ENCODE results near the gene RAB44. TPM values are rescaled to one million over a fixed set of nuclear protein-coding genes. Genes with fewer than 3 reads are reported as not detected.
A peak's percentile ranks its signal among the peaks of the same experiment; 100 is the strongest.

Gene RAB44
- total RNA-seq, 1 donor from 2014 or later: 0.95 TPM

DNA sequence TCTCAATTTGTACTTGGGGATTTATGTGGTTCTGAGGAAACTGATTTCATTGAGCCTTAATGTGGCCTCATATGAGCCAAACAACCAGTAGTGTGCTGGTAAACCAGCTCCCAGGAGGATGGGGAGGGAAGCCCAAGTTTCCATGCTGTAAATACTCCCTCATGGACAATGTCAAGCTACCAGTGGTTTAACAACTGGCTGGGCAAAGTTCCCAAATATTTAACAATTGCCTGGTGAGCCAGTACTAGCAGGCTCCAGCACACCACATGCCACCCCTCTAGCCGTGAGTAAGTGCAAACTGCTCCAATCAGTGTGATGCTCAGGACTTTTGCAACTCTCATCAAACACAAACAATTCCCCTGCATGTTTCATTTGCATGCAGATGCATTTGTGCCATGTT is 38.4 kb upstream of the RAB44 start:
- no peaks in the 10 kb centered on the region for H3K9me3 ChIP-seq
- peaks cover 12% of the 10 kb centered on the region for H3K4me1 ChIP-seq
- H3K27me3 ChIP-seq (ENCODE audit: low read depth): peaks cover 4% of the 10 kb centered on the region
- ATAC-seq (no peak), DNase-seq (no peak)
- H3K4me3 ChIP-seq: no peak overlapping the region
- no peaks in the 10 kb centered on the region for H3K36me3 ChIP-seq
- intact Hi-C loops (cut with DNase I): no loop called here
- TF ChIP-seq, protein P1, sequence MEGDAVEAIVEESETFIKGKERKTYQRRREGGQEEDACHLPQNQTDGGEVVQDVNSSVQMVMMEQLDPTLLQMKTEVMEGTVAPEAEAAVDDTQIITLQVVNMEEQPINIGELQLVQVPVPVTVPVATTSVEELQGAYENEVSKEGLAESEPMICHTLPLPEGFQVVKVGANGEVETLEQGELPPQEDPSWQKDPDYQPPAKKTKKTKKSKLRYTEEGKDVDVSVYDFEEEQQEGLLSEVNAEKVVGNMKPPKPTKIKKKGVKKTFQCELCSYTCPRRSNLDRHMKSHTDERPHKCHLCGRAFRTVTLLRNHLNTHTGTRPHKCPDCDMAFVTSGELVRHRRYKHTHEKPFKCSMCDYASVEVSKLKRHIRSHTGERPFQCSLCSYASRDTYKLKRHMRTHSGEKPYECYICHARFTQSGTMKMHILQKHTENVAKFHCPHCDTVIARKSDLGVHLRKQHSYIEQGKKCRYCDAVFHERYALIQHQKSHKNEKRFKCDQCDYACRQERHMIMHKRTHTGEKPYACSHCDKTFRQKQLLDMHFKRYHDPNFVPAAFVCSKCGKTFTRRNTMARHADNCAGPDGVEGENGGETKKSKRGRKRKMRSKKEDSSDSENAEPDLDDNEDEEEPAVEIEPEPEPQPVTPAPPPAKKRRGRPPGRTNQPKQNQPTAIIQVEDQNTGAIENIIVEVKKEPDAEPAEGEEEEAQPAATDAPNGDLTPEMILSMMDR (IDR thresholded peaks at IDR 0.05): no peak
- H3K27ac ChIP-seq: no peak overlapping the region

DNA sequence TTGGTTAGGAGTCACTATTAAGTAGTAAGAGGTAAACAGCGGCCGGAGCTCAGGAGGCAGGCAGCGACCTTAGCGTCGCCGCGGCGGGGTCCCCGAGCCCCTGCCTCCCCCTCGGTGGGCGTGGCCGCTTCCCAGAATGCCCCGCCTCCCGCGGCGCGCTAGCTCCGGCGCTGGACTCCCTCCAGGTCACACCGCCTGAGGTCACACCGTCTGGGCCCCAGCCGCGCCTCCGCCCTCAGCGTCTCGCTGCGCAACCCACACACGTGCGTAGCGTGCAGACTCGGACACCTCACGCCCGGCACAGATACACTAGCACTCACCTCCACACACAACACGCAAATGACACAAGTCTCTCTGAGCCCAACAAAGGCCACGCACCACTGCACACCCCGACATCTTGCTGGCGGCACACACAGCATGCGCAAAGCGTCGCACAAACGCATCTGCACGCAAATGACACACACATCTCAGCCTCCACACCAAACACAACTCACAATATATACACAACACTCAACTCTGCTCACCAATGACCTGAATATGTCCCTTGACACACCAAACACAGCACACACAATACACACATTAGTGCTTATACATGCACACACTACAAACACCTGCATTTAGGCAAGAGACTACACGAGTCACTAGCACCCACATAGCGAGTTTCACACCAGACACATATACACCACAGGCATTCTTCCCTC is 36.7 kb upstream of the RAB44 start:
- Histone ChIP-seq H3K27ac (no peak overlapping the region), H3K4me1 (peaks cover 12% of the 10 kb centered on the region), H3K27me3 (ENCODE audit: low read depth) (peaks cover 4% of the 10 kb centered on the region), H3K9me3 (no peaks in the 10 kb centered on the region), H3K4me3 (peak overlapping the region; percentile 25), H3K36me3 (no peaks in the 10 kb centered on the region)
- ATAC-seq (peak; percentile 90 to 91), DNase-seq (peak; percentile 79)
- TF ChIP-seq, protein P1 (IDR thresholded peaks at IDR 0.05): no peak
- intact Hi-C loops (cut with DNase I): no loop called here

DNA sequence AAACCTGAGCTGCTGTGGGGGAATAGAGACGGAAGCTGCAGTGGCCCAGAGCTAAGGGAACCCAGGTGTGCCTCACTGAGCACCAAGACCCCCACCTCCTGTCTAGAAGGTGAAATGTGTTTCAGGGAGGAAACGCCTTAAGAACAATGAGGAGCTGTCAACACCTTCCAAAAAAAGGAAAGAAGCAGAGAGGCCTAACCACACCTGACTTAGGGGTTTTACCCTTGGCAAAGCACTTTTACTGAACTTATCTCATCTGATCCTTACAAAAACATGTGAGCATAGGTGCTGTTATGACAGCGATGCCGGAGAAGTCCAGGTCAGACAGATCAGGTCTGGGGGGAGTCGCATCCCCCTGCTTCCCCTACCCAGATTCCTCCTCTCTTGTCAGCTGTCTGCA is 35.2 kb upstream of the RAB44 start:
- no peak for DNase-seq
- no peaks in the 10 kb centered on the region for H3K36me3 ChIP-seq
- H3K27me3 ChIP-seq (ENCODE audit: low read depth): peaks cover 4% of the 10 kb centered on the region
- TF ChIP-seq, protein P1 (IDR thresholded peaks at IDR 0.05): no peak
- no peak for ATAC-seq
- no peaks in the 10 kb centered on the region for H3K9me3 ChIP-seq
- peaks cover 25% of the 10 kb centered on the region for H3K4me1 ChIP-seq
- intact Hi-C loops (cut with DNase I): no loop called here
- H3K27ac ChIP-seq: no peak overlapping the region
- H3K4me3 ChIP-seq: no peak overlapping the region

DNA sequence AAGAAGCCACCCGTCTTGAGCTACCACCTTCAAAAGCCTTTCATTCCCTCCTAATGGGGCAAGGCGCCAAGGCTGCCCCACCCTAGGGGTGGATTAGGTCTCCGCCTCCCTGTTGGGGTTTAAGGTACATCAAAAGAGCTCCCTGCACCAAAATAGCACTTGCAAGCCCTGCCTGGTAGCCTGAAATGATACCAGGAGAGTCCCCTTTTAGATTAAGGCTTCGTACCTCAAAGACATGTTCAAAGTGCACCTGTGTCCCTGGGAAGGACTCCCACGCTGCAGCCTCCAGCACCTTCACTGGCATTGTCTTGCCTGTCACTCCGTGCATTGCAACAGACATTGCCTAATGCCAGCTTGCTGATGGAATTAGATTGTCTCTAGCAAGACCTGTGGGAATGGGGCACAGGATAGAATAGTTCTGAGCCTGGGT is 34.8 kb upstream of the RAB44 start:
- peaks cover 4% of the 10 kb centered on the region for H3K27me3 ChIP-seq (ENCODE audit: low read depth)
- peaks cover 30% of the 10 kb centered on the region for H3K4me1 ChIP-seq
- TF ChIP-seq, protein P1 (IDR thresholded peaks at IDR 0.05): no peak
- H3K36me3 ChIP-seq: no peaks in the 10 kb centered on the region
- no peak for ATAC-seq
- no peak overlapping the region for H3K27ac ChIP-seq
- no peaks in the 10 kb centered on the region for H3K9me3 ChIP-seq
- DNase-seq: no peak
- H3K4me3 ChIP-seq: no peak overlapping the region
- intact Hi-C loops (cut with DNase I): no loop called here

DNA sequence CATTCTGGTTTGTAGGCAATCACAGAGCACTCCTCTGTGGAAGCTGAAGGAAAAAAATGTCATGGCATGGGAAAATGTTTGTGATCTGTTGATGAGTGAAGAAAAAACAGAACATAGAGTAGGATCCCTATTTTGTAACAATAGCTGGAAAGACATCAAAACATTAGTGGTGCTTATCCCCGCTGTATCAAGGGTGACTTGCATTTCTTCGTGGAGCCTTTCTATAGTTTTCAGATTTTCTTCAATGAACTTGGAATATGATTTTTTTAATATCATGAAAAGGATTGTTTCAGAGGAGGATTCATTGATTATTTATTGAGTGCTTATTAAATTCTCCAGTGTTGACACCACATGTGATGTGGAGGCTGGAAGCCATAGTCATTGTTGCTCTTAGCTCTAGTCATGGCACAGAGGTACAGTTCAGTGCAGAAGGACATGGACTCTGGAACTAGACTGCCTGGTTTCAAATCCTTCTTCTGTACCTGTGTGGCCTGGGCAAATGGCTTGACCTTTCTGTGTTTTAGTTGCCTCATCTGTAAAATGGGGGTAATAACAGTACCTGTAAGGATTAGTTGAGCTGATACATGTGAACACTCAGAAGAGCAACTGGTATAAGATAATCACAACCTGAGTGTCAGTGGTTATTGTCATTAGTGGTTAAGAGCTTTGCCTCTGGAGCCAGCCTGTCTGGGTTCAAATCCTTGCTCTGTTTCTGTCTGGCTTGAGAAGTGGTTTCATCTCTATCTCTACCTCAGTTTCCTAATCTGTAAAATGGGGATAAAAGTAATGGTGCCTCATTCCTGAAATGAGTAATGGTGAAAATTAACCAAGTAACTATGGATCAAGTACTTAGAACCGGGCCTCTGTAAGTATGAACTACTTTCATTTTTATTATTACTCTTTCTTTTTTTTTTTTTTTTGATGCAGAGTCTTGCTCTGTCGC is 33.9 kb upstream of the RAB44 start:
- no peak overlapping the region for H3K4me3 ChIP-seq
- ATAC-seq: no peak
- H3K36me3 ChIP-seq: no peaks in the 10 kb centered on the region
- TF ChIP-seq, protein P1 (IDR thresholded peaks at IDR 0.05): no peak
- no peak overlapping the region for H3K27ac ChIP-seq
- intact Hi-C loops (cut with DNase I): no loop called here
- peaks cover 4% of the 10 kb centered on the region for H3K27me3 ChIP-seq (ENCODE audit: low read depth)
- no peaks in the 10 kb centered on the region for H3K9me3 ChIP-seq
- H3K4me1 ChIP-seq: peaks cover 32% of the 10 kb centered on the region
- no peak for DNase-seq

Data from lower lobe of right lung (tissue), 2 donors.